ENCODE results near the gene ELOVL5.

- no peak for TF ChIP-seq EP300 (IDR thresholded peaks at IDR 0.05; ENCODE audit: borderline replicate concordance)
- TF ChIP-seq RAD21 (IDR thresholded peaks at IDR 0.05; ENCODE audit: low read depth) = no peak
- TF ChIP-seq, protein P1, sequence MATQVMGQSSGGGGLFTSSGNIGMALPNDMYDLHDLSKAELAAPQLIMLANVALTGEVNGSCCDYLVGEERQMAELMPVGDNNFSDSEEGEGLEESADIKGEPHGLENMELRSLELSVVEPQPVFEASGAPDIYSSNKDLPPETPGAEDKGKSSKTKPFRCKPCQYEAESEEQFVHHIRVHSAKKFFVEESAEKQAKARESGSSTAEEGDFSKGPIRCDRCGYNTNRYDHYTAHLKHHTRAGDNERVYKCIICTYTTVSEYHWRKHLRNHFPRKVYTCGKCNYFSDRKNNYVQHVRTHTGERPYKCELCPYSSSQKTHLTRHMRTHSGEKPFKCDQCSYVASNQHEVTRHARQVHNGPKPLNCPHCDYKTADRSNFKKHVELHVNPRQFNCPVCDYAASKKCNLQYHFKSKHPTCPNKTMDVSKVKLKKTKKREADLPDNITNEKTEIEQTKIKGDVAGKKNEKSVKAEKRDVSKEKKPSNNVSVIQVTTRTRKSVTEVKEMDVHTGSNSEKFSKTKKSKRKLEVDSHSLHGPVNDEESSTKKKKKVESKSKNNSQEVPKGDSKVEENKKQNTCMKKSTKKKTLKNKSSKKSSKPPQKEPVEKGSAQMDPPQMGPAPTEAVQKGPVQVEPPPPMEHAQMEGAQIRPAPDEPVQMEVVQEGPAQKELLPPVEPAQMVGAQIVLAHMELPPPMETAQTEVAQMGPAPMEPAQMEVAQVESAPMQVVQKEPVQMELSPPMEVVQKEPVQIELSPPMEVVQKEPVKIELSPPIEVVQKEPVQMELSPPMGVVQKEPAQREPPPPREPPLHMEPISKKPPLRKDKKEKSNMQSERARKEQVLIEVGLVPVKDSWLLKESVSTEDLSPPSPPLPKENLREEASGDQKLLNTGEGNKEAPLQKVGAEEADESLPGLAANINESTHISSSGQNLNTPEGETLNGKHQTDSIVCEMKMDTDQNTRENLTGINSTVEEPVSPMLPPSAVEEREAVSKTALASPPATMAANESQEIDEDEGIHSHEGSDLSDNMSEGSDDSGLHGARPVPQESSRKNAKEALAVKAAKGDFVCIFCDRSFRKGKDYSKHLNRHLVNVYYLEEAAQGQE (IDR thresholded peaks at IDR 0.05; ENCODE audit: low read depth) = no peak
- no peak for TF ChIP-seq YY1 (IDR thresholded peaks at IDR 0.05; ENCODE audit: low read depth)
Measured at GRCh38 chr6:53343092-53343491, 5.7 kb downstream of the ELOVL5 start.

Data from Ishikawa (cell line).